Islet of Langerhans (tissue), 1 donor: ENCODE measurements around the gene CUL1.

Experiments used
- FAIRE-seq: peaks from one replicate; lab custom pipeline; 2011; peaks lifted over from hg19 to GRCh38; lab: Jason Lieb, UNC

Gene CUL1

GRCh38 chr7:148698397-148699023, at the start of gene CUL1:
TSS of gene CUL1 (plus strand) at chr7:148698903. CDS start at chr7:148730123, 31,220 bp downstream.
- no peak for FAIRE-seq

- no peak for FAIRE-seq
Measured at GRCh38 chr7:148650232-148650858, 48.4 kb upstream of the CUL1 start.

- FAIRE-seq, result no peak
Measured at GRCh38 chr7:148652773-148653172, 45.9 kb upstream of the CUL1 start.

GRCh38 chr7:148657929-148658328, 40.8 kb upstream of the CUL1 start:
- no peak for FAIRE-seq

- no peak for FAIRE-seq
Measured at GRCh38 chr7:148661471-148661870, 37.2 kb upstream of the CUL1 start.

- FAIRE-seq, result no peak
Measured at GRCh38 chr7:148662646-148663045, 36.1 kb upstream of the CUL1 start.

GRCh38 chr7:148664324-148664723, 34.4 kb upstream of the CUL1 start:
- no peak for FAIRE-seq

GRCh38 chr7:148665221-148665620, 33.5 kb upstream of the CUL1 start:
- no peak for FAIRE-seq

GRCh38 chr7:148669927-148670326, 28.8 kb upstream of the CUL1 start:
- FAIRE-seq, result no peak

- no peak for FAIRE-seq
Measured at GRCh38 chr7:148670374-148670773, 28.3 kb upstream of the CUL1 start.

GRCh38 chr7:148670807-148671206, 27.9 kb upstream of the CUL1 start:
- FAIRE-seq, result no peak

GRCh38 chr7:148672041-148672440, 26.7 kb upstream of the CUL1 start:
- no peak for FAIRE-seq

GRCh38 chr7:148674689-148675088, 24.0 kb upstream of the CUL1 start:
- no peak for FAIRE-seq

GRCh38 chr7:148676291-148676690, 22.4 kb upstream of the CUL1 start:
- no peak for FAIRE-seq

- no peak for FAIRE-seq
Measured at GRCh38 chr7:148681821-148682220, 16.9 kb upstream of the CUL1 start.

GRCh38 chr7:148684289-148684830, 14.3 kb upstream of the CUL1 start:
- no peak for FAIRE-seq

- FAIRE-seq, result no peak
Measured at GRCh38 chr7:148686312-148686937, 12.3 kb upstream of the CUL1 start.

- no peak for FAIRE-seq
Measured at GRCh38 chr7:148687555-148687954, 11.1 kb upstream of the CUL1 start.

GRCh38 chr7:148688526-148688925, 10.2 kb upstream of the CUL1 start:
- no peak for FAIRE-seq

GRCh38 chr7:148693651-148694050, 5.1 kb upstream of the CUL1 start:
- FAIRE-seq, result no peak

- FAIRE-seq, result no peak
Measured at GRCh38 chr7:148694631-148695030, 4.1 kb upstream of the CUL1 start.

GRCh38 chr7:148695953-148696352, 2.8 kb upstream of the CUL1 start:
- FAIRE-seq, result no peak

- no peak for FAIRE-seq
Measured at GRCh38 chr7:148696787-148697186, 1.9 kb upstream of the CUL1 start.
